HG03378 (cell line): ENCODE measurements around the gene PNPLA6.

Experiments used
- ATAC-seq: cut with Tn5 transposase; IDR thresholded peaks from one replicate; pipeline ENCODE4 v1.9.1; 2021; ENCODE audit warnings: mild to moderate bottlenecking, moderate library complexity; ENCODE audit not compliant: unreplicated experiment

PNPLA6 gene

DNA sequence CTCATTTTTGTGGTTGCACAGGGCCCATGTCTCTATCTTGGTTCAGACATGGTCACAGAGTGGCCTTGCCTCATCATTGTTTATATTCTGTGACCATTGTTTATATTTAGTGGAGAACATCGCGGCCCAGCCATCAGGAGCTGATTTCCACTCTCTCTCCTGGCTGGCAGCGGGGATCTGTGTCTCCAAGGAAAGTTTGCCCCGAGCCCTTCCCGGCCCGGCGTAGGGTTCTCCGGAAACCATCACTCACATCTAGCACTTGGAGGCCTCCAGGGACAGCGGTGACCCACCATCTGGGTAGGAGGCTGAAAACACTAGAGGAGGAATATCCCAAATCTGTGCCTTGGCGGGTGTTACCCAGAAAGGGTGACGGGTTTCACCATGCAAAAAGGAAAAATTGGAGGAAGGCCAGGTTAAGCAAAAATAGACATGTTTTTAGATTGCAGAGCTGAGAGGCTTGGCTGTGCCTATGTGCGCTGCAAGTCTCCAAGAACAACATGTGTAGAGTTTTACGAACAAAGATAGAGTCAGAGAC lies 20.3 kb upstream of the PNPLA6 start:
- ATAC-seq = no peak

DNA sequence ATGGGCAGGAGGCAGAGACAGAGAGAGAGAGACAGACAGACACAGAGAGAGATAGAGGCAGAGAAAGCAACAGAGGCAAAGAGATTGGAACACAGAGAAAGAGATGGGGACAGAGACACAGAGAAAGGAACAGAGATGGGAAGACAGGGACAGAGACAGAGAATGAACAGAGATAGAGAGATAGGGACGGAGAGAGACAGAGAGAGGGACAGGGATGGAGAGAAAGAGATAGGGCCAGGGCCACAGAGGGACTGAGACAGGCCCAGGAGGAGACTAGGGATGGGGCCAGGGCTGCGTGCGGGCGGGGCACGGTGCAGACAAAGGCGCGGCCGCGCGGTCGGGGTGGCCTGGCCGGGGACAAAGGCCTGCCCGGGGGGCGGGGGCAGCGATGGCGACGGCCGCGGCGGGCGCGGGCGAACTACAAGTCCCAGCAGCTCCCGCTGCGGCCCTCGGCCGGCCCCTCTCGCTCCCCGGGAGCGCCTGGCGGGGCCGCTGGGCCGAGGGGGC lies 19.8 kb upstream of the PNPLA6 start, which contains the start of gene ZNF358:
ZNF358 (plus strand) TSS at position 459 of the 507 bp plus-strand sequence. CDS start 3,140 bp downstream, outside the sequence.
- ATAC-seq = no peak

DNA sequence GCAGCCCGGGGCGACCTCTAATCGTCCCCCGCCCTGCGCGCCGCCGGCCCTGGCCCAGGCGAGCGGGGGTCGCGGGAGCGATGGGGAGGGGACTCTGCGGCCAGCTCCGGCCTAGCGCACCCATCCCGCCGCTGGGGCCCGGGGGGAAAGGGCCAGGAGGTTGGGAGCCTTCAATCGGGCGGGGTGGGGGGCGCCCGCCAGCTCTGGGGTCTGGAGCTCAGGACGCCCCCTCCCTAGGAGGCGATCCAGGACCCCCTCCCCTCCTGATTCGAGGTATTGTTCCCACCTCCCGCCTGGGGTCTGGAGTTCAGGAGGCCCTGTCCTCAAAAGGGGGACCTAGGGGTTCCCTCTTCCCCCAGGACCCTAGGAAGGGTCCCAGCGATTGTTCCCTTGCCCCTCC lies 19.2 kb upstream of the PNPLA6 start:
- ATAC-seq = no peak

GRCh38 chr19:7516878-7517277 lies 18.6 kb upstream of the PNPLA6 start:
- no peak for ATAC-seq

- ATAC-seq = no peak
Observed at GRCh38 chr19:7519361-7520130, 16.0 kb upstream of the PNPLA6 start.

GRCh38 chr19:7520131-7521051 lies 15.1 kb upstream of the PNPLA6 start:
- no peak for ATAC-seq

GRCh38 chr19:7521551-7522071 lies 13.9 kb upstream of the PNPLA6 start:
- no peak for ATAC-seq

- ATAC-seq = peak; percentile 67
Observed at GRCh38 chr19:7522072-7522922, 13.2 kb upstream of the PNPLA6 start, which contains the start of gene MCOLN1. TSS of gene MCOLN1 (plus strand) at chr19:7522624. CDS start at chr19:7522751, 127 bp downstream.

- ATAC-seq = no peak
Observed at GRCh38 chr19:7522923-7523667, 12.4 kb upstream of the PNPLA6 start.

DNA sequence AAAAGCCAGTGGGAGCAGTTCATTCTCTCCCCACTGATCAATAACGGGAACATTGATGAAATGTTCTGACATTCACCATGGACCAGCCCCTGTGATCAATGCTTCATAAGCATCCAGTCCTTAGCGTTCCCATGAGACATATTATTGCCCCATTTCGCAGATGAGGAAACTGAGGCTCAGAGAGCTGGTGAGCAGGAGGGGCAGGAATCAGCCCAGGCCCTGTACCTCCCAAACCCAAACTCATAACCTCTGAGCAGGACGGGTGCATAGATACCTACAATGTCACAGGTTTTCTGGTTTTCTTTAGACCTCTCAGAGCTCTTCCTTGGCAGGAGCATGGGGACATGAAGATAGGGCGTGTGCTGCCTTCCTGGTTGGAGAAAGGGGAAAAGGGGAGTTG lies 11.0 kb upstream of the PNPLA6 start:
- no peak for ATAC-seq

DNA sequence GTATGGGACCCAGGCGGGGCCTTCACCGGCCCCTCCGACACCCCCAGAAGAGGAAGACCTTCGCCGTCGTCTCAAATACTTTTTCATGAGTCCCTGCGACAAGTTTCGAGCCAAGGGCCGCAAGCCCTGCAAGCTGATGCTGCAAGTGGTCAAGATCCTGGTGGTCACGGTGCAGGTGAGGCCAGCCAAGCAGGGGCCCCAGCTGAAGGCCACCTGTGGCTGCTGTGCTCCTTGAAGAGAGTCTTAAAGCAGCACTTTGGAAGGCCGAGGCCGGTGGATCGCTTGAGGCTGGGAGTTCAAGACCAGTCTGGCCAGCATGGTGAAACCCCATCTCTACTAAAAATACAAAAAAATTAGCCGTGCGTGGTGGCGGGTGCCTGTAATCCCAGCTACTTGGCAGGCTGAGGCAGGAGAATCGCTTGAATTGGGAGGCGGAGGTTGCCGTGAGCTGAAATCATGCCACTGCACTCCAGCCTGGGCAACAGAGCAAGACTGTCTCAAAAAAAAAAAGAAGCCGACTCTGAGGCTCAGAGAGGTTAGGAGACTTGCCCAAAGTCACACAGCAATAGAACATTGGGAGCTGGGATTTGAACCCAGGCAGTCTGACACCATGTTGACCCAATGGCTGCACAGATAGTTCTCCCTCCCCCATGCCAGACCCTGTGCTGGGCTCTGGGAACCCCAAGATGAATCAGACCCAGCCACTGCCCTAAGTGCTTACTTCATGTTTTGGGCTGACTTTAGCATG lies 10.4 kb upstream of the PNPLA6 start:
- ATAC-seq = no peak

GRCh38 chr19:7526059-7526929 lies 9.2 kb upstream of the PNPLA6 start:
- ATAC-seq = no peak

DNA sequence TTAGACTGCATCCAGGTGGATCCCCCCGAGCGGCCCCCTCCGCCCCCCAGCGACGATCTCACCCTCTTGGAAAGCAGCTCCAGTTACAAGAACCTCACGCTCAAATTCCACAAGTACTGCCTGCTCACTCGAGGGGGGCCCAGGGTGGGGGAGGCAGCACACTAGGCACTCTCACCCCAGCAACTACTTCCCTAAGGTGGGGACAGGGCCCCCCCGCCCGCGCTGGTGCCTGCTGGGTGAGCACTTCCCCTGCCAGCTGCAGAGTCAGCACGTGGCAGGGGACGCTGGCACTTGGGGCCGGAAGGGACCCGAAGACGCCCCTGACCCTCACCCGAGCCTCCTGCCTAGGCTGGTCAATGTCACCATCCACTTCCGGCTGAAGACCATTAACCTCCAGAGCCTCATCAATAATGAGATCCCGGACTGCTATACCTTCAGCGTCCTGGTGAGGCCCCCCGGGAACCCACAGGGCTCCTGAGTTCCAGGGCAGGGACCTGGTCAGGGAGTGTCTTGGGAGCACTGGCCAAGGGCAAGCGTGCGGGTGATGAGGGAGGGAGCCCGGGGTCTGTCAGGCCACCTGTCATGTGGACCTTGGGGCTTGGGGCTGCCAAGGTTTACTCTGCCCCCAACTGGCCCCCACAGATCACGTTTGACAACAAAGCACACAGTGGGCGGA lies 7.9 kb upstream of the PNPLA6 start:
- ATAC-seq = no peak

GRCh38 chr19:7528192-7528519 lies 7.4 kb upstream of the PNPLA6 start:
- ATAC-seq = no peak

- ATAC-seq = no peak
Observed at GRCh38 chr19:7528522-7529245, 6.8 kb upstream of the PNPLA6 start.

GRCh38 chr19:7529246-7529600 lies 6.3 kb upstream of the PNPLA6 start:
- ATAC-seq = no peak
